ENCODE measurements around the gene RAPGEF6.

The RAPGEF6 gene

DNA sequence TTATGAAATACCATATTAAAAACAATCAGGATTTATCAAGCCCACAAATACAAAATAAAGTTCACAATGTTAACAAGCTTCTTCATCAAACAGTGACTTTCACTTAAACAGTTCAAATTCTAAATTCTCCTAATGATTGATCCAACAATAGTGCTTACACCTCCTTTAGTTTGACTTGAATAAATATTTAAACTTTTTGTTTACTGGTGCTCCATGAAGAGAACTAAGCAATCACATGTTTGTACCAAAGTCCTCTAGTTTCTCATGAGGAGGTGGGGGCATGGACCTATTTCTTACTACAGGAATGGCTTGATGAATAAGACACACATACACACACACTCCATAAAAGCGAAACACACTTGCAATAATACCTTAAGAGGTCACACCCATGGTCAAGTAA is 95.8 kb downstream of the RAPGEF6 start:
- no peak for DNase-seq

DNA sequence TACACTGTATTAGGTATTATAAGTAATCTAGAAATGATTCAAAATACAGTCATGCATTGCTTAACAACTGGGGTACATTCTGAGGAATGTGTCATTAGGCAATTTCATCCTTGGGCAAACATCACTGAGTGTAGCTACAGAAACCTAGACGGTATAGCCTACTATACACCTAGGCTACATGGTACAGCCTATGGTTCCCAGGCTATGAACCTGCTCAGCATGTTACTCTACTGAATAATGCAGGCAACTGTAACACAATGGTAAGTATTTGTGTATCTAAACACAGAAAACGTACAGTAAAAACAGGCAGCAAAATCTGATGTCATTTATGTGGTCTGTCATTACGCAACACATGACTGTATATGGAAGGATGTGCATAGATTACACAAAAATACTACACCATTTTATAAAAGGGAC is 96.8 kb downstream of the RAPGEF6 start:
- DNase-seq = no peak

DNA sequence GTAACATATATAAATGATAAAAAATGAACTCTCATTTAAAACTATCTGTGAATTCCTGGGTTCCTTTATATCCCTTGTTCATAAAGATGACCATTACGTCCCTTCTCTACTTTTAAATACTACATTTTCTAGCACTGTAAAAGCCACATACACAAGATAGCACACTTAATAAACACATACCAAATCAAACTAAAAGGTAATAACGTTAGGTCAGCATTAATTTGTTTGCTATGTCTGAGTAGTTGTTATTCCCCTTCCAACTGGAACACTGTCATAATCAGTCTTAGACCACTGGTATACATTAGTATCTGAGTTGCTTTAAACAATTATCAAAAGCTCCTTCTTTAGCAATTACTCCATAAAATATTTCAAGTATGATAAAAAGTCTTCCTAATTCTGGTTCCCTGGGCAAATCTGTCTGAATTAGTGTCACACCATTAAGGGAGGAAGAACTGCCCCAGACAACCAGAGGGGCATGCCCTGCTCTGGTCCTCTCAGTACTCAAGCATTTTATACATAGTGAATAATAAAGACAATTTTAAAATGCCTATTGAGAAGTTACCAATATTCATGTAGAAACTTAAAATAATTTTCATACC is 98.1 kb downstream of the RAPGEF6 start:
- DNase-seq = no peak

DNA sequence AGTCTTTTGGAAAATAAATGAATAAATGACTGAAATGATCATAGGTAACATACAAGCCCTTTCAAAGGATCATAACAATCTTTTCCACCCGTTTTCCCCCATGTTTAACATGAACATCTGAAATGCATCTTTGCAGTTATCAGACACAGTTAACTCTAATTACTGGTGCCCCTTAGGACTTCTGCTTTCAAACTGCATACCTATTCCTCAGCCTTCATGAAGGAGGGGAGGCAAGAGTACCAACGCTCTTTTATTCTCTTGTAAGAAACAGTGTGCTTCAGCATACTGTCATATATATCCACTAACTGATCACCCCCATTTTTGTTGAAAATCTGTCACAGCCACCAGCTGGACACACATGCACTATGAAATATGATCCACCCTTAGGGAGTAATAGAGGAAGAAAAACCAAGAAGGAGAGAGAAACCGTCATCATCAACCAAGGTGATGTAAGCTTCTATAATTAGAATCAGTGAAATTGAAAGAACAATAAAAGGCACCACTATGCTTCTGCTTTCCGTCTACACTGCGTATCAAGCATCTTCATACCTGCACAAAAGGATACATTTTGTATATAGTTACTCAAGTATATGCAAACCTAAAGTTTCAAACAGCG is 98.7 kb downstream of the RAPGEF6 start:
- DNase-seq = no peak

DNA sequence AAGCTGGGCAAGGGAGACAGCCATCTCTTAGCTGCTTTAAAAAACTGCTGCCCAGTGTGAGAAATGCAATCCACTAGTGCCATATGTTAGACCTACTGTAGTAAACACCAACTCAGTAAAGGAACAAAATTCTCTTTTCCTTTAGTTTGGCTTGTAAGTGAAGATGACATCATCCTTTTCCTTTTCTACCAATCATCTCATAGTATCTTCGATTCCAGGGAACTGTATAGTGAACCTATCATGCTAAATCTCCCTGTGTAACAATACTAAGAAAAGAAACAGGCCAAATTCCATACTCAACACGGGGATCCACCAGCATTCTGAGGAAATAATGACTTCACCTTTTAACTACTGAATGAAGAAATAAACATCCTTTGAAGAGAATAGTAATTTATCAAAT is 100.1 kb downstream of the RAPGEF6 start:
- DNase-seq = no peak

DNA sequence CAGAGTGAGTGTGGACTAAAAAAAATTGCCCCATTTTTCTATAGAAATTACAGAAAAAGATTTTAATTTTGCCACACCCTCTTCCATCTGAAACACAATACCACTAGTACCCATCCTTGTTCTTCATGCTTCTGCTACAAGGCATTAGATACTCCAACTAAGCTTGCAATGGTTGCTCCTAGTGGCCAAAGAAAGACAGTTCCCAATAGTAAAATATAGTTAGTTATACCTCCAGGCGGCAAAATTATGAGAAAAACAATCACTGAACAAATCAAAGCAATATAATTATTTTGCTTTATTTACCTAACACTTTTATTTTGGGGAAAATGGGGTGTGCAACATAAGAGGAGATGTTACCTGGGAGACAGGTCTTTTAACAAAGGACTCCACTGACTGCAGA is 101.2 kb downstream of the RAPGEF6 start:
- DNase-seq = no peak

DNA sequence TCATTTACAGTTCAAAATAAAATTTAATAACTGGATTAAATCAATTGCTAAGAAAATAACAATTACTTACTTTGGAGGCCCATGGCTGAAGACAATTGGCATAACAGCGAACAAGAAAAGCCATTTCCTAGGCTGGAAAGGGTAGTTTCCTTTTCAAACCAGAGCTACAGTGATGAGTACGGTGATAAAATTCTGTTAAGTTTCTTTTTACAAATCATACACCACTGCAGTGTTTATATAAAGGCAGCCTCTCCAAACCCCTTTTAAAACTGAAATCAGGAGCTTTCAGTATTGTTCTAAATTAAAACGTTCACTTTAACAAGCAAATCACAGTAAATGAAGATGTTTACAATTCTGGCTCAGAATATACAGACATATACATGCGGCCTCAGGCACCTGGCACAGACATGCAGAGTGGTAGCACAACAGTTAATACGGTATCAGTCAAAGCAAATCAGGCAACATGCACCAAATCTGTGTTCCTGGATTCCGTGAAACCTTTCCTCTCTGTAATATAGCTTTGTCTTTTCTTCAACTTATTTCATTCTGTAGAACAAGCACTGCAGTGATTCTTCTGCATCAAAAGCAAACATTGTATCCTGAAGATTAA is 102.9 kb downstream of the RAPGEF6 start:
- DNase-seq = no peak

DNA sequence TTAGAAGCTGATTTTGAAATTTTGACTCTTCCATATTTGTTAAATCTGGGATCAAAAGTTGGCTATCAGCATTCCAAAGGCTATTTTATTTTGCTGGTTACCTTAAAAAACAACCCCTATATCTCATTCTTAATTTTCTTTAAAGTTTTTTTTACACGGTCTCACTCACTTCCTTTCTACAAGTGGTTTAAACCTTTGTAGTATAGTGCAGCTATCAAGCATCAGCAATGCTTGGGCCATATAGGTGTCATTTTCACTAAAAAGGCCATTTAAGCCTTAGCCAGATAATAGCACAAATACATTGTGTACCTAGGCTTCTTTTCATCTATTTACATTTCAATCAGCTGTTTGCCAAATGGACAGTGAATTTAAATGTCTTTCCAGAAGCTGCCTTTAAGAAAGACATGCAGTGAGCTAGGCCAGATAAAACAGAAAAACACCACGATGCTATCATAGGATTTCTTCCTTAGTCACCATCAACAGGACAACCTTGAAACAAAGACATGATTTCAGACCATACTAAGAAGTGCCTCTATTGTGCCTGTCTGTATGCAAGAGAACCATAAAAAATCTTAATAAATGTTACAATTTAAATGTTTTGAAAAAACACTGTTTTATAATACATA is 104.2 kb downstream of the RAPGEF6 start:
- DNase-seq = peak; percentile 68

DNA sequence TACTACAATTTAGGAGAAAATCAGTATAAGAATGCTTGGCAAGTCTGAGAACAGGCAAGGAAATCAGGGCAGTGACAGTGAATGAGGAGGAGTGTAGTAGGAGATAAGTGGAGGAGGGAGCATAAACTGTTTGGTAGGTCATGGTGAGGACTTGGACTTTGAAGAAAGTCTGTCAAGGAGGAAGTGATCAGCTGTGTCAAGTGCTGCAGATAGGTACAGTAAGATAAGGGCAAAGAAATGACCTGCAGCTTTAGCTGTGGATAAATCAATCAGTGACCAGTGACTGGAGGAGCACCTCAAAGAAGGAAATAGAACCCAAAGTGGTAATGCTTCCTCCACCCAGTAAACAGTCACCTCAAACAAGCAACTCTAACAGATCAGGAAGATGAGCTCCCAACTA is 106.3 kb downstream of the RAPGEF6 start:
- no peak for DNase-seq

DNA sequence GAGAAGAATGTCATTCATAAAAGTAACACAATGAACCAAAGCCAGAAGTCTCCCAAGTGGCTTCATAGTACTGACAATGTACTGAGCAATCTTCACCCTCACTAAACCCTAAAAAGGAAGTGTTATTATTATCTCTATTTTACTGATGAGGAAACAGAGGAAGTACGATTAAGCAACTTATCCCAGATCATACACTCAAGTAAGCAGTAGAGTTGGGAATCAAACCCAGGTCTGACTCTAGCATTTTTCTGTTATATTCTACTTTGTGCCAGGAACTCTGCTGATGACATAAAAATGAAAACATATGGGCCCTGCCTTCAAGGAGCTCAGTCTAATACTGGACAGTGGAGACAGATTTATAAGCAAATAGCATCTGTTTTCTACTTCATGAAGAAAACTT is 109.2 kb downstream of the RAPGEF6 start:
- DNase-seq = no peak

DNA sequence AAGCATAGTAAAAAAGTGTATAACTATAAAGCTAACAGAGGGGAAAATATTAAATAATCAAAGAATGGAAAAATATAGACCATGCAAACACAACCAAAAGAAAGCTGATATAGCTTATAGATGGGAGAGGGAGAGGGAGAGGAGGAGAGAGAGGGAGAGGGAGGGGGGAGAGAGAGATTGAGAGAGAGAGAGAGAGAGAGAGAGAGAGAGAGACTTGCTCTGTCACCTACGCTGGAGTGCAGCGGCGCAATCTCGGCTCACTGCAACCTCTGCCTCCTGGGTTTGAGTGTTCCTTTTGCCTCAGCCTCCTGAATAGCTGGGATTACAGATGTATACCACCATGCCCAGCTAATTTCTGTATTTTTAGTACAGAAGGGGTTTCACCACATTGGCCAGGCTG is 110.6 kb downstream of the RAPGEF6 start:
- no peak for DNase-seq

DNA sequence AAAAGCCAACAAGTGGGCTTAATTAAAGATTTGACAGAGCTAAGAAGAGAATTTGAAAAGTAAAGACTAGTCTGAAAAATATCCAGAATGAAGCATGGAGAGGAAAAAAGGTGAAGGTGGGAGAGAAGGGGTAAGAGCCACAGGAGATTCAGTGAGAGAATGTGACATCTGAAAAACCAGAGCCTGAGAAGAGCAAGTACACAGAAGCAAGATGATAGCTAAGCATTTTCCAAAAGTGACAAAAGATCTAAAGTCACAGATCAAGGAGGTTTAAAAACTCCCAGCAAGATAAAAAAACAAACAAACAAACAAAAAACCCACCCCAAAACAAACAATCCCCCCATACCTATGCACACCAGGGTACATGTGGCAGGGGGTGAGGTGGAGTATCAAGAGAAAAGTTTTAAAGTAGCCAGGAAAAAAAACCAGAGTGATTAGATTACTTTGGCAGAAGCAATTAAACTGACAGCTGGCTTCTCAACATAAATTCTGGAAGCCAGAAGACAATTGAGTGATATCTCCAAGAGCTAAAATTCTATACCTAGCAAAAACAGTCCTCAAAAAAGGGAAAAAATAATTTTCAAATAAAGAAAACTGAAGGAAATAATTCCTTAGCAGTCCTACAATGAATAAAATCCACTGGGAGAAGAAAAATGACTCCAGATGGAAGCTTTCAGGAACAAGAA is 111.4 kb downstream of the RAPGEF6 start:
- DNase-seq = no peak

DNA sequence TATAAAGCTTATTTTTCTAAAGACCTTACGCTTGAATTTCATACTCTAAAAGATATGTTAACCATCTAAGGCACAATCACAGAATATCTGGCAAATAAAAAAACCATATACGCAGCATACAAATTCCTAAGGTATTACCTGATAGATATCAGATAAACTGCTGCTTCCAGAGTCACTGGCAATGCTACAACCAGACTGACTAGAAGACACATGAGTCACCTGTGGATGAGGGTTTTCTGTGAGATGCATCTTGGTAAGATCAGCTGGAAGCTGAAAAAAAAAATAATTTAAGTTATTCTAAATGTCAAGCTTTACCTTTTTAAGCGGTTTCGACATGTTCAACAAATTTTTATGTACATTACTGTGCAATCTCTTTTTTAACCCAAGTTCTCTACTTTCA is 113.8 kb downstream of the RAPGEF6 start:
- no peak for DNase-seq

DNA sequence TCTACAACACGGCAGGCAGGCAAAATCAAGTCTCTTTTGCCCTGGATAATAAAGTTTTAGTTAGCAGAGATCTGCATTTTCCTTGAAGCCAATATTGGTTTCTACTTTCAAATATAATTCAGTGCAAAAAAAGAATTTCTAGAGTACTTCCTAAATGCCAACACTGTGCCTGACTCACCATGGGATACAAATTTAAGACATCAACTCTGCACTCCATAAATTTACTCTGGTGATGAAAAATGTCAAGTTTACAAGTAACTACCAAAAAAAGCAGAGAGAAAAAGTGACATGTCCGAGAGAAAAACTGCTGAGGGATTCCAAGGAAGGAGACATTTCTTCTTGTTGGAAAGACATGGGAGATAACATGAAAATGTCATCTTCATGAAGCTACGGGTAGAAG is 119.7 kb downstream of the RAPGEF6 start:
- no peak for DNase-seq

DNA sequence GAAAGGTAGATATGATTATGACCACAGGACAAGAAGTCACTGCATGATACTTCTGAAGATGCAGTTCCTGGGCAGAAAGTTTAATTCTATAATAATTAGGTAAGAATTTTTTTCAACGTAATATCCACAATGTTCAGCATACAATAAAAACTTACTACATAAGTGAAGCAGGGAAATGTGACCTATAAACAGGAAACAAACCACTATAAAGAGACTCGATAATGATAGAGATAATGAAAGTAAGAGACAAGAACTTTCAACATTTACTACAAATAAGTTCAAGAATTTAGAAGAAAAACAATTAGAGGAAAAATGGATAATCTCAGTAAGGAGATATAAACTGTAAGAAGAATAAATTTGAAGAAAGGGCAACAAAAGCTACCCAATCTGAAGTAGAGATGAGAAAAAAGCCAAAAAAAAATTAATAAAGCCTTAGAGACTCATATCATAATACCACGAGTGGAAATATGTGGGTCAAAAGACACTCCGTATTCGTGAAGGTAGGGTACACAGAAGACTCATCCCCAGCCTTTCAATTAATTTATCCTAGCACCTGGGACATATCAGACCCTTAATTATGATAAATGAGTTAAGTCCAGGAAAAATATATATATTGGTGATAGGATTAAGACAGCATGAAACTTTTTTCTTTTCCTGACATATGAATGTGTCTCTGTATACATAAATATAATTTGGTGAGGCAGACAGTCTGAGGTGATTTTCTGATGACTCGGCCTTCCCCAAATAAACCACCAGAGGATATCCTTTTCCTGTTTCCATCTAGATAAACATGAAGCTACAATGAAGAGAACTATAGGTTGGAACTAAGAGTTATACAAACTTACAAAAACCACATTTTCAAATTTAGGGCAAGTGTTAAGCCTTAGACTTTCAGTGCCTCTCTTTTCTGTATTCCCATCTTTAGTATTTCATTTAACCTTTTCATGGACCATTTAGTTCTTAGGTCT is 120.4 kb downstream of the RAPGEF6 start:
- DNase-seq = no peak

DNA sequence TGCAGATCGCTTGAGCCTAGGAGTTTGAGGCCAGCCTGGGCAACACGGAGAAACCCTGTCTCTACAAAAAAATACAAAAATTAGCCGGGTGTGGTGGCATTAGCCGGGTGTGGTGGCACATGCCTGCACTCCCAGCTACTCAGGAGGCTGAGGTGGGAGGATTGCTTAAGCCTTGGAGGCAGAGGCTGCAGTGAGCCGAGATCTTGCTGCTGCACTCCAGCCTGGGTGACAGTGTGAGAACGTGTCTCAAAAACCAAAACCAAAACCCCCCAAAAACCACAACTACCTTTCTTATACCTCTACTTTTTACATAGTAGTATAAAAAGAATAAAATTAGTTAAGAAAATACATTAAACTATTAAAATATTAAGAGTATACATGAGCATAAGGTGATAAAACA is 121.2 kb downstream of the RAPGEF6 start:
- no peak for DNase-seq

DNA sequence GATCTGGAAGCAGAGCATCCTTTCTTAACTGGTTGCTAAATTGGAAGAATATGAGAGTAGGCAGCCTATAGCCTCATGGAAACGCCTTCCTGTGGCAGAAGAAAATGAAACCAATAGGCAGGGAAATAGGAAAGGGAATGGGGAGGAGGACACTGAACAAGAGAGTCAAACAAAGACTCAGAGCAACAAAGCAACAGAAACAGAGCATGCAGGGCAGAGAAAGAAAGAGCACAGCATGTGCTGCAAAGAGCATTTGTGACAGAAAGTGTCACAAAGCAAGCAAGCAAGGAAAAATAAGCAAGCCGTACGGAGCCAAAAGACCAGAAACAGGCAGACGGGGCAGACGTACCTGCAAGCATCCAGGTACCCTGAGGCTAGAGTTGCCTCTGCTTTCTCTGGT is 123.1 kb downstream of the RAPGEF6 start:
- DNase-seq = no peak

DNA sequence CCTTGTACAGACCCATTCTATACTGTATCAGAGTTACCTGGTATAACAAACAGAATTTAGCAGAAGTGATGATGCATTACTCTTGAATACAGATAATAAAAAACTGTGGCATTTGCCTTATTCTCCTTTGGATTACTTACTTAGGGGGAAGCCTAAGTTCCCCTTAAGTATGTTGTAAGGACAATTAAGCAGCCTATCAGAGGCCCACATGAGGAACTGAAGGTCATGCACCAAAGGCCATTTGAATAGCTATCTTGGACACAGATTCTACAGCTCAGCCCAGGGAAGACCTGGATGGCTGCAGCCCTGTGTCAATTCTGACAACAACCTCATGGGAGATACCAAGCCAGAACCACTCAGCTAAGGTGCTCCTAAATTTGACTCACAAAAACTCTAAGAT is 125.2 kb downstream of the RAPGEF6 start:
- DNase-seq = no peak

DNA sequence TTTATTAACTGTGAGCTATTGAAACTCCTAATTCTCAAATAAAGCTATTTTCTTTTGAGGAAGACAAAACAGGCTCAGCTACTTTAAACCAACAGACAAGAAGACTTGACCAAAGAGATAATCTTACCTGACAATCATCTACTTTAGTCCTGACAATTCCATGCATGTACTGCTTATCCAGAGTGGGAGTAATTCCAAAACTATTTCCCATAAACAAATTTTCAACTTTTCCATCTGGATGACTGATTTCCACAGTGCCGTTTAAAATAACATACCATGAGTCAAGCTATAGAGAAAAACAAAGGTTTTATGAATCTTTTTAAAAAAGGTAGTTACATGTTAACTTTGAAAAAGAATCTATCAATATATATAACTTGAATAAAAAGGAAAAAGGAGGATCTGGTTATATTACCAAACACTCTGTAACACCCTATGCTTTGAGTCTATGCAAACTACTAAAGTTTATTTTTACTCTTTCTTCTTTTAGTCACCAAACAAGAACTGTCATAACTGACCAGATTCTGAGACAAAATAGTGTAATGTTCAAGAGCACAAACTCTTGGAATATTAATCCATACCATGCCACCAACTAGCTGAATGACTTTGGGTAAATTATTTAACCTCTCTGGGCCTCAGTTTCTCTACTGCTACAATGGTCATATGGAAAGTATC is 129.7 kb downstream of the RAPGEF6 start:
- DNase-seq = no peak

DNA sequence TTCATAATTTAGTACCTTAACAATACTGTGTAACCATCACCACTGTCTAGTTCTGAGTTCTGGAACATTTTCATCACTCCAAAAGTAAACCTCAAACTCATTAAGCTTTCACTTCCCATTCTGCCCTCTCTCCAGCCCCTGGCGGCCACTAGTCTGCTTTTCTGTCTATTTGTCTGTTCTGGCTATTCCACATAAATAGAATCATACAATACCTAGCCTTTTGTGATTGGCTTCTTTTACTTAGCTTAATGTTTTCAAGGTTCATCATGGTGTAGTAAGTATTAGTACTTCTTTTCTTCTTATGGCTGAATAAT is 138.7 kb downstream of the RAPGEF6 start:
- no peak for DNase-seq

DNA sequence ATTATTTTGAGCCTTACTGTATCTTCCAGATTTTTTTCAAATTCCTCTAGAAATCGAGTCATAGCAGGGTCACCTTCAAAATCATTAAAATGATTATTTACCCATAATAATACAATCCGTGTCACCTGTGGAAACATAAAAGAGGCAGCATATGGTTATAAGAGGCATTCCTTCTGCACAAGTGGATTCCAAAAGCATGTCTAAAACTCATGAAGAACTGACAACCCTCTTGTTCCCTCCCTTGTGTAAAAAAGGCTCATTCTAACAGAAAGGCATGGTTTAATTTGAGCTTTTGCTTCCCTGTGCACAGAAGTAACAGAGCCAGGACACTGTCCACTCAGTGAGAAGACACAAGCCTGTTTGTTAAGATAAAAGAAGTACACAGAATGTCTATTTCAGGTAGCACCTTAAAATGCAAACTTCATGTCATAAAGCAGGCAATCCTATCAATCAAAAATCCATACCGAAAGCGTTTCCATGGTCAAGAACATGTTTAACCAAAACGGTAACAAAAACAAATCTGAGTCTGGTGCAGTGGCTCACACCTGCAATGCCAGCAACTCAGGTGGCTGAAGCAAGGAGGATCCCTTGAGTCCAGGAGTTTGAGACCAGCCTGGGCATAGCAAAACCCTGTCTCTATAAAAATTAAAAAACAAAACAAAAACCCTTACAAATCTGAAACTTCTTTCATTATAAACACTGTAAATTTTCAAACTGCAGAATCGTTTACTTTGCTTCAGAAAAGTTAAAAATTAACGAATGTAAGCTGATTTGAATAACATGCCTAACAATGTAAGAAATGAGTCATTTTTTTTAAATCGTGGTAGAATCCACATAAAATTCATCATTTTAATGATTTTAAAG is 139.3 kb downstream of the RAPGEF6 start:
- DNase-seq = no peak

Data from NCI-H1417 treated with DMSO at 0.1 percent for 48 hours (cell line).